ENCODE results near the gene PDZD7.
A peak's percentile ranks its signal among the peaks of the same experiment; 100 is the strongest.
"Not testable (repeated sequence)": the region's sequence is repeated elsewhere in the genome, so short reads cannot be mapped to it uniquely, and the experiment has no call there.

The PDZD7 gene

DNA sequence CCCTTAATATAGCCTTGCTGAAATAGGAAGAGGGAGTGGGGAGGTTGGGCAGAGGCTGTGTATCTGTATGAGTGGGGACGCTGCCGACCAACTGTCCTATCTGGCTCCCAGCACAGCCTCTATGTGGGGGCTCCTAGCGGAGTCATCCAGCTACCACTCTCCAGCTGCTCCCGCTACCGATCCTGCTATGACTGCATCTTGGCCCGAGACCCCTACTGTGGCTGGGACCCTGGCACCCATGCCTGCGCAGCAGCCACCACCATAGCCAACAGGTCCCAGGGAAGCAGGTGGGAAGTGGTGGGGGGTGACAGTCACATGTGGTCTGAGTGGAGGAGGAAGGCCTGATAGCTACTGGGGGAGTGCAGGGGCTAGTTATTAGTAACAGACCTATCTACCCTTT lies 50.2 kb downstream of the PDZD7 start:
- no peak for ATAC-seq

DNA sequence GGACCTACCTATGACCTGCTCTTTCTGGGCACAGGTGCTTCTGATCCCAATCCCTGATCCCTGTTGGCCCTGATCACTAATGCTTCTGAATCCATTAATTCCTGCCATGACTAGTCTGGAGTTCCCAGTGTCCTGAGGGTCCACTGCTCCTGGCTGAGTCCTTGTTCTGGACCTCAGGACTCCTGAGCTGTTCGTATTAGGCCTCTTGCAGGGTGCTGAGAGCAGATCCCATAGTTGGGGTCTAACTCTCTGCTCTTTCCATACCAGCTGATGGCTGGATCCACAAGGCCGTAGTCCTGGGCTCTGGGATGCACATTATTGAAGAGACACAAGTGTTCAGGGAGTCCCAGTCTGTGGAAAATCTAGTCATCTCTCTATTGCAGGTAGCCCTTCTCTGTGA lies 50.6 kb downstream of the PDZD7 start:
- ATAC-seq: no peak

DNA sequence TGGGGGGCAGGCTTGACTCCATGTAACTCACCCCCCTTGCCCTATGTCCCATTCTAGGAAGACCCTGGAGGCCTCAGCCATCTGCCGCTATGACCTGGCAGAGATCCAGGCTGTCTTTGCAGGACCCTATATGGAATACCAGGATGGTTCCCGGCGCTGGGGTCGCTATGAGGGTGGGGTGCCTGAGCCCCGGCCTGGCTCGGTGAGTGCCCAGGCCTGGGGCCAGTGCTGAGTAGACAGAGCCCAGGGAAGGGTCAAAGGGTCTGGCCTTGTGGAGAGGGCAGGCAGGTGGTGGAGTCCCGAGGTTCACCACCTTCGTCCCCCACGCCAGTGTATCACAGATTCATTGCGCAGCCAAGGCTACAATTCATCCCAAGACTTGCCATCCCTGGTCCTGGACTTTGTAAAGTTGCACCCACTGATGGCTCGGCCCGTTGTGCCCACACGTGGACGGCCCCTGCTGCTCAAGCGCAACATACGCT lies 51.1 kb downstream of the PDZD7 start:
- no peak for ATAC-seq

DNA sequence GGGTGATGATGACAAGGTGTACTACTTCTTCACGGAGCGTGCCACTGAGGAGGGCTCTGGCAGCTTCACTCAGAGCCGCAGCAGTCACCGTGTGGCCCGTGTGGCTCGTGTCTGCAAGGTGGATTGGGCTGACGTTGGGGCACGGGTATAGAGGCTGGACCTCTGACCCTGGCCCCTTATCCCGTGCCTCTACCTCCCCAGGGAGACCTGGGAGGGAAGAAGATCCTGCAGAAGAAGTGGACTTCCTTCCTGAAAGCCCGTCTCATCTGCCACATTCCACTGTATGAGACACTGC lies 52.1 kb downstream of the PDZD7 start:
- no peak for ATAC-seq

DNA sequence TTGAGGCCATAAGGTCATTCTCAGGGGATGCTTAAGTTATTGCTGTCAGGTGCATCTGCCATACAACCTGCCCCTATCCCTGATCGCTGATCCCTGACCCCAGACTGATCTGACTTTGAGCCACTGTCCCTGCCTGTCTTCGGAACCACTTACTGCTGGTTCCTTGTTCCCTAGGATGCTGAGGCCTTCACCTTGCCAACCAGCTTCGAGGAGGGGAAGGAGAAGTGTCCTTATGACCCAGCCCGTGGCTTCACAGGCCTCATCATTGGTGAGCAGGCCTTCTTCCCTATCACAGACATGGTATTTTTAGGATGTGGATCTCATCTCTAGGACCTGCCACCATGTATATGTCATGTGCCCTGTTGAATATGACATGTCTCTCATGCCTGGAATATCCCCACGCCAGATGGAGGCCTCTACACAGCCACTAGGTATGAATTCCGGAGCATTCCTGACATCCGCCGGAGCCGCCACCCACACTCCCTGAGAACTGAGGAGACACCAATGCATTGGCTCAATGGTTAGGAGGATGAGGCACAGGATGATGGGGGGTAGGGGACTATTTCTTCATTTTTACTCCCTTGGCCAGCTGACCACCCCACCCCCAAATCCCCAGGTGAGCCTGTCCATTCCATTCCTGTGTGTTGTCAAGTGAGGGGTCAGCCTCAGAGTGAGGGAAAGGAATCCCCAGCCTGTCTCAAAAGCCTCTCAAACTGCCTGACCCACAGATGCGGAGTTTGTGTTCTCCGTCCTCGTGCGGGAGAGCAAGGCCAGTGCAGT lies 52.6 kb downstream of the PDZD7 start:
- no peak for ATAC-seq

DNA sequence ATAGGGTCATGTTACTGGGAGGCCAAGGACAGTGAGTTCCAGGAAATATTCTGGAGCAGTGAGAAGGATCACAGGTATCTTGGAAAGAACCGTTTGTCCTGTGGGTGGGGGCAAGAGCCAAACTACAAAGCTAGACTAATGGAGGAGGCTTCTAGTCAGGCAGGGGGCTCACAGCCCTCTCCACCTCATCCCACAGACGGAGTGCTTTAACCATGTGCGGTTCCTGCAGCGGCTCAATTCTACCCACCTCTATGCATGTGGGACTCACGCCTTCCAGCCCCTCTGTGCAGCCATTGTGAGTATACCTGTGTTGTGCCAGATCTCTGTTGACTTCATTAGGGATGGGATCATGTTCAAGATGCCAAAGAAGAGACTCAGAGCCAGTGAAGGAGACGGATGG lies 53.5 kb downstream of the PDZD7 start:
- ATAC-seq: no peak

DNA sequence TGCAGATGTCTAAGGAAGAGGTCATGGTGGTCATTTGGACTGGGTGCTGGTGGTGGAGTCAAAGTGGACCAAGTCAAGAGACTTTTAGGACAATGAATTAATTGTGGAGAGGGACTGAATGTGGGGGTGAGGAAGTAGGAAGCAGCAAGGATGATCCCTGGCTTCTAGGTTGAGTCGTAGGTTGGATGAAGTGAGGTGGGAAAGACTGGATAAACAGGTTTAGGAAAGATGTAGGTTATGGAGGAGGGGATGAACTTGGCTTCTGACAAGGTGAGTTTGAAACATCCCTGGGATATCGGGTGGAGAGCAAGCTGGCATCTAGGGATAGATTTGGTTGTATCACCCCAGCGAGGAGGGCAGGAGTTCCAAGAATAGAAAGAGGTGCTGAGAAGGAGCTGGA lies 54.0 kb downstream of the PDZD7 start:
- no peak for ATAC-seq

DNA sequence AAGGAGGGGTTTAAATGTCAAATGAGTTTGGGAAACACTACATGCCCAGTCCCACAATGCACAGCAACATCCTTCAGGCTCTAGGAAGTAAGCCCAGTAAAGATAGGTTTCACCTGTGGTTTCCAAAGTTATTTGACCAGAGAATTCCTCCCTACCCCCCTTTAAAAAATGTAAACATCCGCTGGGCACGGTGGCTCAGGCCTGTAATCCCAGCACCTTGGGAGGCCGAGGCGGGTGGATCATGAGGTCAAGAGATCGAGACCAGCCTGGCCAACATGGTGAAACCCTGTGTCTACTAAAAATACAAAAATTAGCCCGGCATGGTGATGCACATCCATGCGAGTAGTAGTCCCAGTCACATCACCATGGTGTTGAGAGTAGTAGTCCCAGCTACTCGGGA lies 55.5 kb downstream of the PDZD7 start:
- not testable (repeated sequence) for ATAC-seq

DNA sequence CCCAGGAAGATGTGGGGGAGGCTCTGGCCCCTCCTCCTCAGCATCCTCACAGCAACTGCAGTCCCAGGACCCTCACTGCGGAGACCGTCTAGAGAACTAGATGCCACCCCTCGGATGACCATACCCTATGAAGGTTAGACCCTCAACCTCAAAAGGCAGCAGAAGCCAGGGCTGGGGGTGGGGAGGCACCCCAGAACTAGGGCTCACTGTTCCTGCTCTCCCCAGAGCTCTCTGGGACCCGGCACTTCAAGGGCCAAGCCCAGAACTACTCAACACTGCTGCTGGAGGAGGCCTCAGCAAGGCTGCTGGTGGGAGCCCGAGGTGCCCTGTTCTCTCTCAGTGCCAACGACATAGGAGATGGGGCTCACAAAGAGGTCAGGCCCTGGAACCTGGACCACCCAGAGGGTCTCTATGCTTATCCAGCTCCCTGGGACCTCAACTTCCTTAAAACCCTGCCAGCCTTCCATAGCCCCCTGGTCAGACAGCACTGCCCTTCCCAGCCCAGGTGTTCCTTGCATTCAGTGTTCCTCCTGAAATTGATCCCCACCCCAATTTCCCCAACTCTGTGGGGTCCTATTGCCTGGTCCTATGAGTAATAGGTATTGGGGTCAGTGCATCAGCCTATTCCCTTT lies 57.9 kb downstream of the PDZD7 start:
- no peak for ATAC-seq

DNA sequence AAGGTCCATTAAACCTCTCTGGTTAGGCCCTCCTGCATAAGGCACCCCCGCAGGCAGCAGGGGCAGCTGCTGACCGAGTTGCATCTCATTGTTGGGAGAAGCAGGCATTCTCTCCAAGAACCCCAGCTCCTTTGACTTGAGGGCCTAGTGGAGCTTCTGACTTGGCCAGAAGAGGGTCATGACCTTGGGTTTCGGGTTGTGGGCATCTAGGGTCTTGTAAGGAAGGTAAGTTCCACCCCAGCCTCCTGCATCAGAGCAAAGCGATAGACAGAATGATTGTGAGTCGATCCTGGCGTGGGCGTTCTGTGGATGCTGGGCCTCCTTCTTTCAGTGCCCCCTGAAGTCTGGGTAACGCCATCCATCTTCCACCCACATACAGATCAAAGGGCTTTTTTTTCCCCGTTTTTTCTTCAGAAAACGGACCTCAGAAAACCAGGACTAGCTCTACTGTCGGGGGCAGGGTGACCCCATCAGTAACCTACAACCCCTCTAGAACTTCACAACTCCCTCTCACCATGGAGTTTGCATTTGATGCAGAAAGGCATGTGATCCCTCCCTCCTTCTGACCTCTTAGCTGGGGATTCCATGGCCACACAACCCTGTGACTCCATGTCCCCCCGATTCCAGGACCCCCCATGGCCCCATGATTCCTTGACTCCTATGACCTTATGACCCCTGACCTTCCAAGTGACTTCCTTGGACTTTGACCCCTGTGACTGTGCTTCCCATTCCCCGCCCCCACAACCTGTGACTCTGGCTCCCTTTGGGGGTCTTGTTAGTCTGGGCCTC lies 58.6 kb downstream of the PDZD7 start:
- ATAC-seq: no peak

DNA sequence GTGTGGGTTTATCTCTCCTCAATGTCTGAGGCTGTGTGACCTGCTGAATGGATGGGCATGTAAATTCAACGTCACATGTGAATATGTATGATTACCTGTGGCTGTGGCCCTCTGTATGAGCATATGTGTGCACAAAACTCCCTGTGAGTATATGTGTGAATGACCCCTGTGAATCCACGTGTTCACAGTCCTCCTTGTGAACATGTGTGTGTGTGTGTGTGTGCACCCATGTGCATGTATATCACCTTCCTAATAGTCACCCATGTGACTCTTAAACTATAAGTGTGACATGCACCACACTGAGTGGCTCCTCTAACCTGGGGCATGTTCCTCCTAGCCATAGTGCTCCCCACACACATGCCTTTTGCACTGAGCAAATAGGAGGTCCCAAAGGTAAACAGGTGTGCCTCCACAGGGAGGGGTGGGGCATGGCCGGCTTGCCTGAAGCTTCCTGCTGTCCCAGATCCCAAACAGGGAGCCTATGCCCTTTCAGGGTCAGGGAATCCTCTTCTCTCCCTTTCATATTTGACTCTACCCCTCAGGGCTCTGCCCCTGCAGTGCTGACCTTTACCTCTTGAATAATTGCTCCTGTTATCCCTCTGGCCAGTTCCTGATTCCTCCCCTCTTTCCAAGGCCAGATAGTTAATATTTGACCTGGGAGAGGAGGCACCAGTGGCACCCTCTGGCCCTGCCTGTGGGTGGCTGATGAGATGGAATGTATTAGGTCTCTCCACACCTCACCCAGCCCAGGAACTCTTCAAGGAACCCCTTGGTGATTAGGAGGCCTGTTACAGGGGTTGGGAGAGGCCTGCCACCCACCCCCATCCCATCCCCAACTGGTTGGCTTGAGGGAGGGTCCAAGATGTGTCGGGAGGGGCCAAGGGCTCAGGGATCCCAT lies 59.8 kb downstream of the PDZD7 start:
- ATAC-seq: no peak

DNA sequence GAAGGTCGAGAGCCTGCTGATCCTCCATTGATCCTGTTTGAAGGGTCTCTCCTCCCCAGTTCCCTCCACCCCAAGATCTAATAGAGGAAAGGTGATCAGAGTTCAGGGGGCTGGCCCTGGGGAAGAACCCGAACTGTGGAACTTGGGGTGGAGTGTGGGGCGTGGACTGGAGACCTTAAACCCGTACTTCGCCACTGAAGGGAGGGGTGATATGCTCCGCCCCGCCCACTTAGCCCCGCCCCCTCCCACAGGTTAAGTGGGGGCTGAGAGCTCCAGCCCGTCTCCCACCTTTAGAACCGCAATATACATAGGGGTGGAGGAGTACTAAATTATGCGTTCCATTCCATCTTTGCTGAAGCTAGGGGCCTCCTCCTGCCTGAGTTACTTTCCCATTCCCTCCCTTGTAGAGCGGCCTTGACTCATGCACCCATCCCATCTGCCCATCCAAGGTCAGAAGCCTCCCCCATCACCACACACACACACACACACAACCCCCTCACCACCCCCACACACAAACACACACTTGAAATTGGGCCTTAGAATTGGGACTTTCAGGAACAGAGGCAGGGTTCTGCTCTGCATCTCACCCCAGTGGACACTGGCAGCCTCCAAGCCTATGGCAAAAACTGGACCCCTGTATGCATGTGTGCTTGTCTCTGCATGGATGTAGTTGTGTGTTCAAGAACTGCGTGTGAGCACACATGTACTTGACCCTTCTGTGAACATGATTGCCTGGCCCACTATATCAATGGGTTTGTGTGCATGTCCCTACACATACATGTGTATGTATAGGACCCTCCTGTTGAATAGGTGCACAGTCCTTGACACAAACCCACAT lies 60.6 kb downstream of the PDZD7 start:
- no peak for ATAC-seq

DNA sequence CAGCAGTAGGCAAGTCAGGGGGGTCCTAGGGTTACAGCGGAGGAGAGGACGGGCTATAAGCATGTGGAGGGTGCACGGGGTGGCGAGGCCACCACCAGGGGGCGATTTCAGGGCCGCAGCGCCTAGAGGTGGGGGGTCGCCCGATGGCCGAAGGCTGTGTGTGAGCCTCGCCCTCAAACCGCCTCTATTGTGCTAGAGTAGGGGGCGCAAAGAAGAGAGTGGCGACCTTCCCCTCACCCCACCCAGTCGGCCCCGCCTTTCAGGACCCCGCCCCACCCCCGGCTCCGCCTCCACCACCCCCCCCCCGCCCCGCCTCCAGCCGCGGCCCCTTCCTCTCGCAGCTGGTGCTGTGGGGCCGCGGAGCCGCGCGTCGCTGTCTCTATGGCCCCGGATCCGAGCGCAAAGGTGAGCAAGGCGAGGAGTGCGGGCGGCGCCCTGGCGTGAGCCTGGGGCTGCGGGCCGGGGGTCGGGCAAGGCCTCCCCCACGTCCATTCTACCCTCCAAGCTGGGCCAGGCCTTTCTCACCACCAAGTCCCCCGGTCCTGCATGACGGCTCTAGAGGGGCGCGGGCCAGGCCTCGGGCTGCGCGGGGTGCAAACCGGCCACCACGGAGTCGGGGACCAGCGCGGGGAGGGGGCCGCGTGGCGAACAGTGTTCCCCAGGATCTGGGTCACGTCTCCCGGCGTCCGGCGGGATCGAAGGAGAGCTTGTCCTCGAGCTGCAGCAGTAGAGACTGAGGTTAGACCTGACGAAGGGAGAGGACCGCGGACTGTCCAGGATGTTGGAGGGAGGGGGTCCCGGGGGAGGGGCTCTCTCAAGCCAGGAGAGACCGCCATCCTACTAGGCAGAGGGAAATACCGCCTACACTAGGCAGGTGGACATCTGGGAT lies 61.5 kb downstream of the PDZD7 start, which contains the start of gene SEMA4G:
Gene SEMA4G (plus strand): TSS at position 318 of the 889 bp plus-strand sequence. CDS start 3,409 bp downstream, outside the sequence.
- ATAC-seq: peak; percentile 76 to 84

DNA sequence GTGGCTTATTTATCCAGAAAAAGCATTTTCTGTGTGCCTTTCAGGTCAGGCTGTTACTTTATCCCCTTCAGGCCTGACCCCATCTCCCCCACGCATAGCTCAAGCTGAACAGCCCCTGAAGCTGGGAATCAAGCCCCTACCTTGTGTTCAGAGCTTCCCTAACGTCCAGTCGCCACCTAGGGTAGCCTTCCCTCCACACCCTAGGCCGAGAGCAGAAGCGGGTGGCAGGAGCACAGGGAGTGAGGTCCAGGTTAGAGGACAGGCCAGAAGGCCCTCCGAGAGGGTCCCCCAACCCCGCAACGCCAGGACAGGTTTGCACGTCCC lies 62.1 kb downstream of the PDZD7 start:
- ATAC-seq: no peak

DNA sequence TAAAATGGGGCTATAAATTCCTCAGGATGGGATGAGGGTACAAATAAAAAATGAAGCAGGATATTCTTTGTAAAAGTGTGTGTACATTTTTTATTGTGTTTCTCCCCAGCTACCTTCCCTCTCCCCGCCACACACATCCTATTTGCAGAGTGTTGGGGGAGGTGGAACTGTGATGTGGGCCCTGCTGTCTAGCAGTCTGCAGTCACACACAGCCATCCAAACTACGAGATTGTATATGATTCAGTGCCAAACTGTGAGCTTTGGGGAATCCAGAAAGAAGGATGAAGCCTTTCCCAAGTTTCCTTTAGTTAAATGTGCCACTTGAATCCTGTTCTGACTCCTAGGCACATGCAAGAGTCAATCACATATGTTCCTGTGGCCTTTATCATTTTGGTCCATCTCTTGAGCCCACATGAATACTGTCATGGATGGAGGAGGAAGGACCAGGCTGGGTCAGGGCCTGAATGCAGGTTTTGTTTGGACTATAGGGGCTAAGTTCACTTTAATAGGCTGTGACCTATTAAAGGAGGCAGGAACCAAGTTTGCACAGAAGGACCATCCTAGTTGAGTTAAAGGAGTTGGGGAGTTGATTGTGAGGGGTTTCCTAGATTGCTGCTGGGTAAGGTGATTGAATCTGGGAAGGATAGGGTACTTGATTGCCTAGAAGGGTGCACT lies 62.7 kb downstream of the PDZD7 start:
- no peak for ATAC-seq

DNA sequence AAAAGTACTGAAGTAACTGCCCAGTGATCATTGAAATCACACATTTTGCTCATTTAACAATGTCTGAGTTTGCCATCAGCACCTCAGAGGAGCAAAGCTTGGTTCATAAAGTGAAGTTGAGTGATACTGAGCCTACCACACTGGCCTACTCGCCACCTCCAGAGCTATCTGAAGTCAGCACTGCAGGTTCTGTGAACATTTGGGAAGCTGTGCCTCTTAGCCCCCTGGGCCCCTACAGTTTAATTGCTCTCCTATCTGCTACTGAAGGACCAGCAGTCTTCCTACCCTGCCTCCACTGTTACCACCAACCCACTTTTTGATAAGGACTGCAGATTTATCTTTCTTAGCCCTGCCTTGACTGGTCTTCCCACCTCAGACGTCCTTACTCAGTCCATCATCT lies 63.6 kb downstream of the PDZD7 start:
- no peak for ATAC-seq

DNA sequence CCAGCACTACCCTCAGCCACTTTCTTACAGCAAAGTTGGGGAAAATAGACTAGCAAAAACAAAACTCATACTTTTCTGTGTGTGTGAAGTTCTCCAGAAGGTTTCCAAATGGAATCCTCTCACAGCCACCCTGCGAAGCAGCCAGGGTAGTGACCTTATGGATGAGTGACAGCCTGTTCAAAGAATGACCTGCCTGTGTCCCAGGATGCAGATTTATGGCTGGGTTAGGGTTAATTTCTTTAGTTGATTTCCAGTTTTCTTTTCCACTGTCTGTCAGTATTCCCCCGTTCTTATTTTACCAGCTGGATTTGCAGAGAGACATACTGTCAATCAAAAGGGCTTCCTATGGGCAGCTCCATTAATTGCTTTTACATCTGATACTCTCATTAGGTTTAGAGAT lies 64.0 kb downstream of the PDZD7 start:
- ATAC-seq: no peak

DNA sequence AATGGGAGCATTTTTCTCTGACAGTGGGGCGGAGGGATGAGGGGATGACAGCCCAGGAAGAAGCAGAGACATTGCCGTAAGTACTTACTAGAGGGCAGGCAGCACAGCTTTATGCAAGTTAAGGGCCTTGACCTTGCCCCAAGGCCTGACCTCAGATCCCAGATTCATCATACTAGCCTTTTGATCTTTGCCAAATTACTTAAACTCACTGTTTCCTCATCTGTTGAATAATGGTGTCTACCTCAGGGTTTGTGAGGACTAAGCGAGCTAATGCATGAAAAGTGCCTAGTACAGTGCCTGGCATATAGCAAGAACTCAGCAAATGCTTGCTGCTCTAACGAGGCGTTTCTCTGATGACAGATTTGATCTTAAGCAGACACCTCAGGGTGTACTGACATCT lies 65.1 kb downstream of the PDZD7 start:
- ATAC-seq: no peak

DNA sequence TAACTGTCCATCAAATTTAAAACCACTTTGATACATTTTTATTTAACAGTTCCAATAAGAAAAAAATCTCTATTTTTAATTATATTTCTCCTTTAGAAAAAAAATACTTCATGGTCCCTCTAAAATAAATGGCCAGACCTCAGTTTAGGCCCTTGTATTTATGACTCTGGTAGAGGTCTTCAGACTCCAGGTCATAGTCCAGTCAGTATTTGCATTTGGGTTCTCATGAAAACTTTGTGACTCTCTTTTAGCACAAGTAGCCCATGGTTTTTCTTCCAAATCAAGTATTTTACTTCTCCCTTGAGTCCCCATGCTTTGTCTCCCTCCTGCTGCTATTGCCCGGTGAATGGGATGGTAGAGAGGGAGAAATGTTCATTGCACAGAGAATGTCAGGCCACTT lies 67.1 kb downstream of the PDZD7 start:
- ATAC-seq: no peak
